Inflammatory macrophage (primary cell): ENCODE measurements around the gene FBXL4.

Experiments
- DNase-seq, 2 donors: peaks; one replicate each; pipeline ENCODE4 v3.0.0-alpha.2; 2020 to 2022

Gene FBXL4

DNA sequence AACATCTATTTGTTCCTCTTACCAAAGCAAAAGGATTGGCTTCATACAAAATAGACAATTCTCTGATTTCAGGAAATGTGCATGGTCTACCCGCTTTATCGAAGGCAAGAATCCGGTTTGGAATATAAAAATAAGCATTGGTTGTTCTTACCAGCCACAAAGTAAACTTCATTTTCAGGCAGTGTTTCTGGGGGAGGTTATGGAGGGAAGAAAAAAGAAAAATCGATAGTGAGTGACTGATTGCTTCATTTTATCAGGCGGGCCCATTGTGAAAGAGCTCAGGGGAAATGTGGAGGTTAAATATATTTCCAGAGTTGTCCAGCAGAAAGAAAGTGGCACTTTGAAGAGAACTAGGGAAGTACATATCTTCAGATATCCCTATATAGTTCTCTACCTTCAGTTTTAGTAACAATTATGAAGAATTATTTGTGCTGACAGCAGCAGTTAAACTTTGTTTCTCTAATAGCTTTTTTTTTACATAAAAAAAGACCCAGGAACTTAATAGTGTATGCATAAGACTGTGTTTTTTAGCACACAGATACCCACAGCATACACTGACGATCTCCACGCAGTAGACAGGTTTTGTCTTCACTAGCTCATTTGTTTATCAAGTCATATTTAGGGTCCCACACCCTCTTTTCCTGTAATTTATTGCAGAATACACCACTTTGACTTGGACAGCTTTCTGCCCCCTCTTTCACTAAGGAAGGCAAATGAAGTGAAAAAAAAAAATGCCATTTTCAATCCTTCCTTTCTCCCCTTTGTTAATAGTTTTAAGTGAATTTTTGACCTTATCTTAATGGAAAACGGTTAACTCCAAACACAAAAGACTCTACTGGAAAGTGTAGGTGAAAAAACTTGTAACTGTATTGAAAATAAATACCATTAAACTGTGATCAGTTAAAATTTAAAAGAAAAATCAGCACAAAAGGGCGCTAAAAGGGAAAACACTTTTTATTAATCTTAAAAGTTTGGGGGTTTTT is 110.5 kb downstream of the FBXL4 start:
- DNase-seq: no peak

DNA sequence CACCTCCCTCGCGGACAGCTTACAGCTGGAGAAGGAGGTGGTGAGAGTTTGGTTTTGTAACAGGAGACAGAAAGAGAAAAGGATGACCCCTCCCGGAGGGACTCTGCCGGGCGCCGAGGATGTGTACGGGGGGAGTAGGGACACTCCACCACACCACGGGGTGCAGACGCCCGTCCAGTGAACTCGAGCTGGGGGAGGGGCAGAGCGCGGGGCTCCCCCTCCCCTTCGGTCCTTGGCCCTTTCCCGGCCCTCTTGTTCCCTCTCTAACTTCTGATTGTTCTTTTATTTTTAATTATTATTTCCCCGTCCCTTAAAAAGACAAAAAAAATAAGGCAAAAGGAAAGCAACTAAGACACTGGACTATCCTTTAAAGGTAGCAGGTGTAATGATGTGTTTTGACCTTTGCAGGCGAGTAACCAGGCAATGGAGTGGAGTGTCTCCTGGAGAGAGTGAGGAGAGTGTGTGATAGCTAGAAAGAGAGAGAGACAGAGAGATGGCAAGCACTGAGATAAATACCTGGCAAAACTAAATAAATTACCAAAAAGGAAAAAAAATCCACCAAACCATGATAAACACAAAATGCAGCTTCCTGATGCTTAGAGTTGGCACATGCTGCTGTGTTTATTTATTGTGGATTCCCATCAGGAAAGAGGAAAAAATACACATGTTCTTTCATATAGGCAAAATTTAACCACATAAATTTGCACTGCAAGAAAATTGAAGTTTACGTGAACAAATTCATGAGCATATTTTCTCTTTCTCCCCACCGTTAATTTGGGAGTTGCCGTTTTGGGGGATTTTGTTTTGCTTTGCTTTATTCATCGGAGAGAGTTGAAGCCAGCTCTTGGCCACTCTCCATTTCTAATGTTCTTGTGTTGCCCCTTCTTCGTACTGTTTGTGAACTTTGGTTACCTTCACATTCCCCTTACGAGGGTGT is 111.5 kb downstream of the FBXL4 start:
- no peak for DNase-seq

DNA sequence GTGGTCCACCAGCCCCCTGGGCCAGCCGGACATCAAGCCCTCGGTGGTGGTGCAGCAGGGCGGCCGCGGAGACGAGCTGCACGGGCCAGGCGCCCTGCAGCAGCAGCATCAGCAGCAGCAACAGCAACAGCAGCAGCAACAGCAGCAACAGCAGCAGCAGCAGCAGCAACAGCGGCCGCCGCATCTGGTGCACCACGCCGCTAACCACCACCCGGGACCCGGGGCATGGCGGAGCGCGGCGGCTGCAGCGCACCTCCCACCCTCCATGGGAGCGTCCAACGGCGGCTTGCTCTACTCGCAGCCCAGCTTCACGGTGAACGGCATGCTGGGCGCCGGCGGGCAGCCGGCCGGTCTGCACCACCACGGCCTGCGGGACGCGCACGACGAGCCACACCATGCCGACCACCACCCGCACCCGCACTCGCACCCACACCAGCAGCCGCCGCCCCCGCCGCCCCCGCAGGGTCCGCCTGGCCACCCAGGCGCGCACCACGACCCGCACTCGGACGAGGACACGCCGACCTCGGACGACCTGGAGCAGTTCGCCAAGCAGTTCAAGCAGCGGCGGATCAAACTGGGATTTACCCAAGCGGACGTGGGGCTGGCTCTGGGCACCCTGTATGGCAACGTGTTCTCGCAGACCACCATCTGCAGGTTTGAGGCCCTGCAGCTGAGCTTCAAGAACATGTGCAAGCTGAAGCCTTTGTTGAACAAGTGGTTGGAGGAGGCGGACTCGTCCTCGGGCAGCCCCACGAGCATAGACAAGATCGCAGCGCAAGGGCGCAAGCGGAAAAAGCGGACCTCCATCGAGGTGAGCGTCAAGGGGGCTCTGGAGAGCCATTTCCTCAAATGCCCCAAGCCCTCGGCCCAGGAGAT is 112.4 kb downstream of the FBXL4 start:
- no peak for DNase-seq

DNA sequence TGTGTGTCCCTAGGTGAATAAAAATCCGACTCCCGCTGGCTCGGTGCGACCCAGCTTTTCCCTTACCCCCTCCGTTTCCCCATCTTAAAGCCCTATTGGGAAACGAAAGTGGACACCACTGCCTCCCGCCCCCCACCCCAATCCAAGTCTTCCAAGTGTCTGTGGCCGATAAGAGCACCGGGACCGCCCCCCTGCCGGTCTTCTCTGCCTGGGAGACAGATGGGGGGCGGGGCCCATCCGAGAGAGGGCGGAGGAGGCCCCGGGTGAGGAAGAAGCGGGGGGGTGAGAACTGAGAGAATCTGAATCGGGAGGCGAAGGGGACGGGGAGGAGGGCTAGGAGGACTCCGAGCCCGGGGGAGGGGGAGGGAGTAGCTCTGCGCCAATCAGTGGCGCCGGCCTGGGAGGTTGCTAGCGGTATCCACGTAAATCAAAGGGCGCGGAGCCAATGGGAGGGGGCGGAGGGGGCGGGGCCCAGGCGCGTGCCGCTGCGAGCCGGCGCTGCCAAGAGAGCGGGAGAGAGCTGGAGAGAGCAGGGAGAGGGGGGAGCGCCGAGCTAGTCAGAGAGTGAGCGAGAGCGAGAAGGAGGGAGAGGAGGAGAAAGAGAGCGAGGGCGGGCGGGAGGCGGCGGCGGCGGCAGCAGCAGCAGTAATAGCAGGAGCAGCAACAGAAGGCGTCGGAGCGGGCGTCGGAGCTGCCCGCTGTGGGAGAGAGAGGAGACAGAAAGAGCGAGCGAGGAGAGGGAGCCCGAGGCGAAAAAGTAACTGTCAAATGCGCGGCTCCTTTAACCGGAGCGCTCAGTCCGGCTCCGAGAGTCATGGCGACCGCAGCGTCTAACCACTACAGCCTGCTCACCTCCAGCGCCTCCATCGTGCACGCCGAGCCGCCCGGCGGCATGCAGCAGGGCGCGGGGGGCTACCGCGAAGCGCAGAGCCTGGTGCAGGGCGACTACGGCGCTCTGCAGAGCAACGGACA is 113.4 kb downstream of the FBXL4 start, which contains the start of gene POU3F2:
Gene POU3F2 (plus strand): TSS at position 515 of the 972 bp plus-strand sequence. CDS start 300 bp downstream, at position 815.
- peak; percentile 20 to 29 for DNase-seq

DNA sequence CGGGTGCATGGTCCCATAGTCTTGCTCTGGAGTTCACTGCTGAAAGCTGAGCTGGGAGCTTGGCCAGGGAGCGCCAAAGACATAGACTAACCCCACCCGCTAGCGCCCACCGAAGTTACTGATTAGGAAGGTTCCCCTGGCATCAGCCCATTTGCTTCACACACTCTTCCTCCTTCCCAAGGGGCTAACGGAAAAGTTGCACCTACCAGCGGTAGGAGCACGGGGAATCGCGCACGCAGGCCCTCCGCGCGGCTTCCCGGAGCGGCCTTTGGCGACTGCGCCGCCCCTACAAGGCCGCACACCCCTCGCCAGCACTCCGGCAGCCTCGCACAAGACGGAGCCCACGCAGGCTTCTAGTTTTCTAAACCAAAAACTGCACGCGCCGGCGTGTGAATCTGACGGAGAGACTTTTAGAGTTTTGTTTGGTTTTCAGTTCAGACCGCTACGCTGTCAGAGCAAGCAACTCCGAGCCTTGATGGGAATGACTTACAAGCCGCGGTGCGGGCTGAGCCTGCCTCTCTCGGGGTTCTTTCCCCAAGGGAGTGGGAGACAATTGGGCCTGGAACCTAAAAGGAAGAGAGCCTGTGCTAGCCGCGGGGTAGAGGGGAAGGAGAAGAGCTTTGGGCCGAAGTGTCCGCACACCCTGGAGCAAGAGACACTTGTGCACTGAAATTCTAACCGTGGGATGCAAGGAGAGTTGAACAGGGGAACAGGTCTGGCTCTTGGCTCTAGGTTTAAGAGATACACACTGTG is 114.3 kb downstream of the FBXL4 start:
- no peak for DNase-seq

DNA sequence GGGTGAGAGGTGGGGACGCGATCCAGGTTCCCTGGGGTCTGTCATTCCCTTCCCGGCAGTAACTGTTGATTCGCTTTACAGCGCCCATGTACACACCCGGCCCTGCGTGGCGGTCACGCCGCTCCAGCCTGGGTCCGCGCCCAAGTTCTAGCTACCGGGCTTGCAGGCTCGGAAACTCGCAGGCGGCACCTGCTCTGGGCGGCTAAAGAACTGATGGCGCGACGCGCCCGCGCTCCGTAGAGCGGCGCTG is 114.8 kb downstream of the FBXL4 start:
- no peak for DNase-seq

DNA sequence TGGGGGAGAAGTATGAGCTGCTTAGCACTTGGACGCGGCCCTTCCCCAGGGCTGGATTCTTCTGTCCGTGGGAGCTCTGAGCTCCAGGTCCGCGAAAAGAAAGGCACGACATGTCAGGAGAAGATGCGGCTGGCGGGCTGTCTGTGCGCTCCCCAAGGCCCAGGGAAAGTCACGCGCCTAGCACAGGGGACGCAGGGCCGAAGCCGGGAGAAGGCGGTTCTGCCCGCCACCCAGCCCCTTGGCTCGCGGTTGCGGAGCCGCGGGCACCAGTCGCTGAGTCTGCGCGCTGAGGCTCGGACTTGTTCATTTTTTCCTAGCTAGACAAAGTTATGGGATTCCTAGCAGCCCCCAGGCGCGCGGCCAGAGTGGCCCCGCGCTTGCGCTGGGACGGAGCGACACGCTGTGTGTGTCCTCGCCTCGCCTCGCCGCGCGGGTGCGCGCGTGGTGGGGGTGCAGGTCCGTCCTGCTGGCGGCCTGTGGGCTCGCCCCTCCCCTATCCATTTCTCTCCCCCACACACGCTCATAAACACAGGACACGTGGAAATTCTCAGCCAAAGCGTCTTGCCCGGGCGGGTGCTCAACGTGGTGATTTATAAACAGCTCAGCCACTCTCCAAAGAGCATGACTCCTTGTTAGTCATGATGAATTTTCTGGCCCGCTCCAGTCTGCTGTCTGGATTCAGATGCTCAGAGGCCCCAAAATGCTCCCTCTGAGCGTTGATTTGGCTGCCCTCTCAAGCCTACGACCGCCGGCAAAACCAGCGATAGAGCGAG is 115.3 kb downstream of the FBXL4 start:
- DNase-seq: no peak

DNA sequence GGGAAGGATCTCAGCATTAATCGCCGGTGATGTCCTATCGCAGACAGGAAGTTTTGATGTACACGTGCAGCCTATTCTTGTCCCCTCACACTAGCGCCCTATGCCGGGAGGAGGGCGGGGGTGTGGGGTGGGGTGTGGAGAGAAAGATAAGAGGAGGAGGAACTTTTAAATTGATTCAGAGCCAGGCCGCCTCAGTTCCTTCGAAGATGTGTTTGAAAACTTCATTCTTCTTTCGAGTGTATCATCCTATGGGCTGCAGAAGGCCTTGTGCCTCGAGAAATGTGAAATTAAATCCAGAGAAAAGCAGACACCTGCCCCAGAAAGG is 115.8 kb downstream of the FBXL4 start:
- DNase-seq: no peak

DNA sequence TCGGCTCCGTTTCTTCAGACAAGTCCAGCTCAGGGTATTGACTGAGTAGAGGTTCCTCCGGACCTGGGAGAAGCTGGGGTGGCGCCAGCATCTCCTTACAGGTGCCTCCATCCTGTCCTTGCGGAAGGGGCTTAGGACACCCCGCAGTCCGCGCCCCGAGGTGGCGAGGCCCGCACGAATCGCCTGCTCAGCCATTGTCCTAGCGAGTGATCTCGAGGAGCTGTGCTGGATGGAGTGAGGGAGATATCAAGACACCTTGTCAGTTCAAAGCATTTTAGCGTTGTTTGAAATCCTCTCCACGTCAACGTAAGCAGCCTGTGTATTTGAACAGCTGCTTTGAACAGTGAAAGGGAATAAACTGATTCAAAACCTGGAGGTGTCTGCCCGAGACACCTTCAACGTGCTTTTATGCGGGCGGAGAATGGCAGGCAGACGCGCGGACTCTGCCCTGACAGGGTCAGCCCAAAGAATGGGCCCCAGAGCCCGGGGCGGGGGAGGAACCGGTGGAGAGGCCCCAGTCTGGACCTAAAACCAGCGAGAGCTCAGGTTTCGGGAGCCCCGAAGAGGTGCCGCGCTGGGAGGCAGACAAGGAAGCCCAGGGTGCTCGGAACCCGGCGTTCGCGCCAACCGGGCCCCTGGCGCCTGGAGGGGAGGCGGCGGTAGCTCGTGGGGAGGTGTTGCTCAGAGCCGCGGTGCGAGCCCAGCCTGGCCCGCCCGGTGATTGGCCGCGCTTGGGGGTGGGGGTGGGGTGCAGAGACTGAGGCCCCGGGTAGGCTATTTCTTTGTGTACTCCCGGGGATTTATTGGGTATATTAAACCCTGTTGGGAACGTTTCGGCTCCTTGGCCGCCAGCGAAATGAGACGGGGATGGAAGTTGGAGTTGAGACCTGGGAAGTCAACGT is 116.4 kb downstream of the FBXL4 start:
- no peak for DNase-seq

DNA sequence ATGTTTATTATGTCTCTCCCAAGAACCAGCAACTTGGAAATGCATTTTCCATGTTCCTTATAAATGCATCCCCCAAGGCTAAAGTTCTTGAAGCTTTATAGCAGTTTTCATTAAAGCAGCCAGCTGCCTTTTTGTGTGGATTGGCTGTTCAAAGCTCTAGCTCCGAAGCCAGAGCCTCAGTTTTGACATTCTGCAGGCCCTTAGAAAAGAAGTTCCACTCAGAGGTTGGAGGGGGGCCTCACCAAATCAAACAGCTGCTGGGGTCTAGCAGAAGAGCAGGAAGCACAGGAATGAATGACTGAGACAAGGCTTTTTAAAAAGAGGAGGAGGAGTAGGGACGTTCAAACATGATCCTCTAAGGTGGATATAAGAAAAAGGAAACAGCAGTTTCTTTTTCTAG is 117.6 kb downstream of the FBXL4 start:
- no peak for DNase-seq

DNA sequence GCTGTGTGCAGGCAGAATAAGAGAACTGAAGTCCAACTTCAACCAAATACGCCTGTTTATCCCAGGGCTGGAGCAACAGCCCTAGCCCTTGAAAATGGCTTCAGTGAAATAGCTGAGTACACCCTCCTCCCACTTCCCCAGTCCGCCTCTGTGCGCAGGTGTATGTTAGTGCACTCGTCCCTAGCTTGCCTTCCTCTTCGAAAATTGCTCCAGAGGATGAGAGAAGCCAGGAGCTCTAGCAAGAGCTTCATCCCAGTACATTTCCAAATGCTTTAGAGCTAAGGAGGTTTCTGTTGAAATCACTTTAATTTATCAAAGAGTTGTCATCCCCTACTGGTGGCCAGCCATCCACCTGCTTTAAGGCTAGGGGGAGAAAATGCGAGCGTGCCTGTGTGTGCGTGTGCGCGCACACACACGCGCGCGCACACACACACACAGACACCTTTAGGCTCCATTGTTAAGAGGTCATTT is 118.8 kb downstream of the FBXL4 start:
- no peak for DNase-seq

DNA sequence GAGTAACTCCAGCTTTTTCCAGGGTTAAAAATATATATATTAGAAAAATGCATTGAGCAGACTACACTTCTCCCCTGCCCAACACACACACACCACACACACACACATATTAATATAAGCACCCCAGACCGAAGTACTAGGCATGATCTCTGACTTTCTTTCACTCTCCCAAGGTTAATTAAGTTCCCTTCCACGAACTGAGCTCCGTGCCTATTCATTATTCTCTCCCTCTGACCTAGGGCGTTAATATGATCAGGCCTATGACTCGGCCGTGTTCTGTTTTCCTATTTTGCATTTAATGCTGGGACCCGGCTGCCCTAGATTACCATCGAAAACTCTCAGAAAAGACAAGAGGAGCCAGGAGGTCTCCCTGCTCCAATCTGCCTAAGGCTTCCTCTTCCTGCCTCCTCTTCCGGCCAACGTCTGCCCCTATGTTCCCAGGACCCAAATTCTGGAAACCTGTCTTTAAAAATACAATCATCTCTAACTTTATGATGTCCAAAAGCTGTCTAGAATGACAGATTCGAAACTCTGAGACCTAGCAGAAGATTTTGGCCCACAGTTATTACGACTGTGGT is 119.4 kb downstream of the FBXL4 start:
- no peak for DNase-seq

DNA sequence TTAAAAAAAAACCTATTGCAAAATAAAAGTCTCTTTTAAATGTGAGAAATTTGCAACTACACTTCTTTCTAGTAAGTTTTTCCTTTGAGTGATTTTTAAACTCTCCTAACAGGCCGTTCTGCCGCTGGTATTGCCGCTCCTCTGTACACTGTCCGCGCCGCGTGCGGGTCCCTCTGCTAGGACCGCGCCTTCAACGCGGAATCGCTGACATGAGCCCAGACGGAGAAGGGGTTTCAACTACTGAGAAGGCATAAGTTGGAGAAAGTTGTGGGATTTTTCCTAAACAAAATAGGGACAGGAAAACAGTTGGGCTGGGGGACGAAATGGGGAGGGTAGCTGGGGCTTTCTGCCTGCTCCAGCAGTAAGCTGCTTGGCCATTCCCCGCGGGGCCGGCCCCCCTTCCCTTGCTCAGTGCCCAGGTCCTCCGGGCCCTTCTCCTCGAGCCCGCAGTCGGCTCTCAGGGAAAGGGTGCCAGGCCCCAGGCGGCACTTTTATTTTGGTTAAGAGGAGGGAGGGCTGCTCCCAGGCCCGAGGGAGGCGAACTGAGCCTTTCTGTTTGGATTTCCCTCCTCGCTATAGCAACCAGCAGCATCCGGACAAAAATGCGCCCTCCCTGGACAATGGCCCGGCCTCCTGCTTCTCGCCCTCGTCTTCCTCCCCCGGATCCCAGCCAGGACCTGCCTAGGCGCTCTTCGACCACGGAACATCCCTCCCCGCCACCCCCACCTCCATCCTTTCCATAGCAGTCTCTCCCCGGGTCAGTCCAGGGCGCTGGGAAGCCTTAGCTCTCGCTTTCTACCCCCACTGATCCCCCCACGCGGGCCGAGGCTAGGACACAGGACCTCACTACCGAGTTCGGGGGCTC is 120.2 kb downstream of the FBXL4 start:
- no peak for DNase-seq

DNA sequence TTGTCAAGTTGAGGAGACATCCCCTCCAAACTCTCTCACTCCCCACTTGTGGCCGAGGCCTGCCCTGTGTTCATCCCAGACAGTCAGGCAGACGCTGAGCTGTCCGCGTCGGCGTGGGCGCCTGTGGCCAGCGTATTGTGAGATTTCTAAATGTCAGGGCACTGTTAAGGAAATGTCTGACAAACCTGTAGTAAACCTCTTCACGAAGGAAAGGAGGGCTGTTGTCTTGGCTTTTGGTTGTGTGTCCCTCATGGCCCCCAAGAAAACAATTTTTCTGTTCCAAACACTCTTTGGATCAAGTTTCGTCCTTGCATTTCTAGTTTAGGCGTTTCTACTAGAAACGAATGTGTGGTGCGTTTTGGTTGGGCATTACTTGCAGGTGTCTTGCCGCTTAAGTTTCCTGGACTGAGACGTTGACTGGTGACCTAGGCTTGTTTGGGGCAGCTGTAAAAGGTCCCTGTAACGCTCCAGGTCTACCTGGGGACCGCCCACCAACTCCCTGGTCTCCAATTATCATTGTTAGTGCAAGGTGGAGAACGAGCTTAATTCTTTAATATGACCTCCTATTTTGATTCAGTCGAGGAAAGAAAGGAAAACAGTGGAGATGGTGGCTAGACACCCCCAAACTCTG is 122.0 kb downstream of the FBXL4 start:
- no peak for DNase-seq

DNA sequence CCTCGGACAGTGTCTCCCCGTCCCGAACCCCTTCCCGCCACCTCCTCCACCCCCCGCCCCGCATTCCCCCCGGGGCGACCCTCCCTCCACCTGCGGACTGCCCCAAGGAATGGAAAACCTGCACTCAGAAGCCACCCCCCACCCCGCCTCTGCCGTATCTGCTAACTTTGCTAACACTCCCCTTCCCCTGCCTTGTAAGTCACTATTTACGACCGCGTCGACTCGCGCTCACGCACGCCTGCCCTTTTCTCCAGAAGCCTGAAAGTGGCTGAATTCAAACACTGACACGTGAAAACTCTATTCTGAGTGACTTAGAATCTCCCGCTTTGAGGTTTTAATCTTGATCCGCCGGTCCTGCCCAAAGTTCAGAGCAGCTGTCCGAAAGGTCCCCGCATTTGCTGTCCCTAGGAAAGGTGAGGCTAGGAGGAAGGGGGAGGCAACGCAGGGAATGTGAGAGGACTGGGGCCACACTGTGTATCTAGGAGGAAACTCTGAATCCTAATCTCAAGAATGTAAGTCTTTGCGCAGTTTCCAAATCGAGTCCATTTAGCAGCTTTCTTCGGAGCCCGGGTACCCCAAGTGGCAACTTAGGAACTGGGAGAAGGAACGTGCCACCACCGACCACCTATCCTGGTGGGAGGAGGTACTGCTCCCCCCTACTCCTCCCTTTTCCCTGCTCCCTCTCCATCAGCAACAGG is 122.7 kb downstream of the FBXL4 start:
- DNase-seq: no peak
